Measurements from ENCODE around the gene EPHA1. TPM values are rescaled to one million over a fixed set of nuclear protein-coding genes. Genes with fewer than 3 reads are reported as not detected.

EPHA1 gene
- total RNA-seq, 1 experiment from 2014 or later, result 65.6 TPM

DNA sequence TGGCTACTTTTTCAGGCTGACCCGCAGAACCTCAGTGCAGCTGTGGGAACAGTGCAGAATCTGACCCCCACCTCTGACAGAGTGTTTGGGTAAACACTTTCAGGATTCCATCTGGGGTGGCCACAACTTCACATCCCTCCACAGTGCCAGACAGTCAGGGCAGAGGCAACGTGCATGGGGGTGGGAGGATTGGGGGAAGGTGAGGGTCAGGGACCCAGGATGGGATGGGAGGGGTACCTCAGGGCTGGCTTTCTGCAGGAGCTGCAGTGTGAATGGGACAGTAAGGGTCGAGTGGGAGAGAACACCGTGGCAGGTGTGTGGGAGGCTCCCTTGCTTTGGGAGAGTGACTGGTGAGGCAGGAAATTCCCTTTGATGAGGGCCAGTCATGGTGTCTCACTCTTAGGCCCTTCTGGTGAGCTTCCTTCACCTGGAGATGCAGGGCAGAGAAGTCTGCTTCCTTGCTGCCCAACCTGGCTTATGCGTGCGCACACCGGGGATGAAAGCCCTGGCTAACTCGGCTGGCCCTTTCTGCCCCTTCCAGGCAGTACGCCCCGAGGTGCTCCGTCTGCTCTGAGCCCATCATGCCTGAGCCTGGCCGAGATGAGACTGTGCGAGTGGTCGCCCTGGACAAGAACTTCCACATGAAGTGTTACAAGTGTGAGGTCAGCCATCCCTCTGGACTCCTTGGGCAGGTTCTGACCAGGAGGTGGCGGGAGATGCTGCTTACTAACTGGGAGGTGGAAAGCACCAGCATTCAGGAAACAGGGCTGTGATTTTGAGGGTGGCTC lies 19.1 kb downstream of the EPHA1 start:
- DNase-seq (ENCODE audit: low spot score), result peak; percentile 32

DNA sequence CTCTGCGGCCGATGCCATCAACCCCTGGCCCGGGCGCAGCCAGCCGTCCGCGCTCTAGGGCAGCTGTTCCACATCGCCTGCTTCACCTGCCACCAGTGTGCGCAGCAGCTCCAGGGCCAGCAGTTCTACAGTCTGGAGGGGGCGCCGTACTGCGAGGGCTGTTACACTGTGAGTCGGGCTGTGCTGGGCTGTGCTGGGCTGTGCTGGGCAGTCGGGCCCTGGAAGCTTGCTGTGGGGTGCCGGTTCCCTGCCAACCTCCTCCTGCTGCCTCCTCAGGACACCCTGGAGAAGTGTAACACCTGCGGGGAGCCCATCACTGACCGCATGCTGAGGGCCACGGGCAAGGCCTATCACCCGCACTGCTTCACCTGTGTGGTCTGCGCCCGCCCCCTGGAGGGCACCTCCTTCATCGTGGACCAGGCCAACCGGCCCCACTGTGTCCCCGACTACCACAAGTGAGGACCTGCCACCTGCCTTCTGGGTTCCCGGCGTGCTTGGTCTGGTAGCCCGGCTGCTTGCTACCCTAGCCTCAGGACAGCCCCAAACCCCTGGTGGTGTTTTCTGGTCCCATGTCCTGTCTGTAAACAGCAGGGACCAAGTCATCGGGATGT lies 20.1 kb downstream of the EPHA1 start:
- DNase-seq (ENCODE audit: low spot score), result no peak

DNA sequence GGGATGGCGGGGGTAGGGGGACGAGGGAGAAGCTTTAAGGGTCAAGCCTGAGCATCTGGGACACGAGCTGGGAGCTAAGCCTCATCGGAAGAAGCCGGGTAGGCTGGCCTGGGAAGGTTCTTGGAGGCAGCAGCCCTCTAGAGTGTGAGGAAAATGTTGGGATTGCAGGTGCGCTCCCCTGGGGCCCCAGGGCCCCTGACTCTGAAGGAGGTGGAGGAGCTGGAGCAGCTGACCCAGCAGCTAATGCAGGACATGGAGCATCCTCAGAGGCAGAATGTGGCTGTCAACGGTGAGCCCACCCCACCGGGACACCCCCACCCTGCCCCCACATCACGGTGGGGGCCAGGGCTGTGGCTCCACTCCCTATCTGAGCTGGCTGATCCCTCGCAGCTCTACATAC lies 20.6 kb downstream of the EPHA1 start:
- no peak for DNase-seq (ENCODE audit: low spot score)

DNA sequence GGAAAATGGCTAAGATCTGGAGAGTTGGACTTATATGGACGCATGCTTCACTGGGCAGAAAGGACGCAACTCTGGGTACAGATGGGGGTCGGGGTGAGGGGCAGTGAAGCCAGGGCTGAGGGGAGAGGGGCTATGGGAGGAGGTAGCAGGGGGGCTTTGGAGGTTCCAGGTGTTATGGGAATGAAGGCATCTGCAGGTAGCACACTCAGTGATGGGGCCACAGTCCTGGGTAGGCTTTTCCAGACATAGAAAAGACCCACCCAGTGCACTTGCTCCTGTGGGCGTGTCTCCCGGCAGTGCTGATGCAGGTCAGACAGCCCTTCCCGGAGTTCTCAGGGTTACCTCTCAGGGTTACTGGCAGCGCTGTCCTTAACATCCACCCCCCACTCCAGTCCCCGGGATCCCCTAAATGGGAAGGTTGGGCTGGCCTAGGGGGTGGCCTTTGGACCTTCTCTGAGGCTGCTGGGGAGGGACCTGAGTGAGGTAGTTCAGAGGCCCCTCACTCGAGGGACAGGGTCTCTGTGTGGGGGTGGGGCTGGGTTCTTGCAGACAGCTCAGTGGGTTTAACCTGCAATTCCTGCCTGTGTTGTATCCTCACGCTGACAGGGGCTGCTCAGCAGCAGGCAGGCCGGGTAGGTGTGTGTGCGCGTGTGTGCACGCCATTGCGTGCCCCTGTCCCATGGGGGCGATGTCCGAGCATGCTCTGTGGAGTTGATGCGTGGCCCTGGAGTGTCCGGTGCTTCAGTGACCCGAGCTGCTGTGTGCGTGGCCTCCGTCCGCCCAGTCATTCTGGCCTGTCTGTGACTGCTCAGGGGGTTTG lies 21.3 kb downstream of the EPHA1 start:
- DNase-seq (ENCODE audit: low spot score), result no peak

DNA sequence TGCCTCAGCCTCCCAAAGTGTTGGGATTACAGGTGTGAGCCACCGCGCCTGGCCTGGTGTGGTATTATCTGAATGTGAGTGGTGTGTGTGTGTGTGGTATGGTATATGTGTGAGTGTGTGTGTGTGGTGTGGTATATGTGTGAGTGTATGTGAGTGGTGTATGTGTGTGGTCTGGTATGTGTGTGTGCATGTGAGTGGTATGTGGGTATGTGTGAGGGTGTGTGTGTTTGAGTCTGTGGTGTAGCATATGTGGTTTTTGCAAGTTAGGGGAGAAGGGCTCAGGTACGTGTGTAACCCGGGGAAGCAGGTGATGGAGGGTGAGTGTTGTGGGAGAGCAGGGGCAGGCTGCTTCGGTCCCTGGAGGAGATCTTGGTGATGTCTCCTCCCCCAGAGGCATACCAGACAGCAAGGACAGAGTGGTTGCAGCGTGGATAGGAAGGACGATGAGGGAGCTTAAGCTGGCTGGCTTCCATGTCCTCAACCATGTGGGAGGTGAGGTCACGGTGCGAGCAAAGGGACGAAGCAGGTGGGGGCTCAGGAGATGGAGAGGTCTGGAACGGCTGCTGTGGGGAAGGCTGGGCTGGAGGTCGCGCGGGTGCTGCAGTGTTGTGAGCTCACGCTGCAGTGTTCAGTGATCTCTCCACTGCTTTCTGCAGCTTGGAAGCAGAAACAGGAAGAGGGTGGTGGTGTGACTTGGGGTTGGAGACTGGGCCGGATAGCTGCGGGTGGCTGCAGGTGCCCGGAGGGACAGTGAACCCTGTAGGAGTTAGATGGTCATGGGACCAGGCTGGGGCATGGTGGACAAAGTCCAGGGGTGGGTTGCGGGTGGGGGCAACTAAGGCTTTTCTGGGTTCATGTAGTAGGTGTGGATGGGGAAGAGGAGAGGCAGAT lies 22.5 kb downstream of the EPHA1 start:
- no peak for DNase-seq (ENCODE audit: low spot score)

DNA sequence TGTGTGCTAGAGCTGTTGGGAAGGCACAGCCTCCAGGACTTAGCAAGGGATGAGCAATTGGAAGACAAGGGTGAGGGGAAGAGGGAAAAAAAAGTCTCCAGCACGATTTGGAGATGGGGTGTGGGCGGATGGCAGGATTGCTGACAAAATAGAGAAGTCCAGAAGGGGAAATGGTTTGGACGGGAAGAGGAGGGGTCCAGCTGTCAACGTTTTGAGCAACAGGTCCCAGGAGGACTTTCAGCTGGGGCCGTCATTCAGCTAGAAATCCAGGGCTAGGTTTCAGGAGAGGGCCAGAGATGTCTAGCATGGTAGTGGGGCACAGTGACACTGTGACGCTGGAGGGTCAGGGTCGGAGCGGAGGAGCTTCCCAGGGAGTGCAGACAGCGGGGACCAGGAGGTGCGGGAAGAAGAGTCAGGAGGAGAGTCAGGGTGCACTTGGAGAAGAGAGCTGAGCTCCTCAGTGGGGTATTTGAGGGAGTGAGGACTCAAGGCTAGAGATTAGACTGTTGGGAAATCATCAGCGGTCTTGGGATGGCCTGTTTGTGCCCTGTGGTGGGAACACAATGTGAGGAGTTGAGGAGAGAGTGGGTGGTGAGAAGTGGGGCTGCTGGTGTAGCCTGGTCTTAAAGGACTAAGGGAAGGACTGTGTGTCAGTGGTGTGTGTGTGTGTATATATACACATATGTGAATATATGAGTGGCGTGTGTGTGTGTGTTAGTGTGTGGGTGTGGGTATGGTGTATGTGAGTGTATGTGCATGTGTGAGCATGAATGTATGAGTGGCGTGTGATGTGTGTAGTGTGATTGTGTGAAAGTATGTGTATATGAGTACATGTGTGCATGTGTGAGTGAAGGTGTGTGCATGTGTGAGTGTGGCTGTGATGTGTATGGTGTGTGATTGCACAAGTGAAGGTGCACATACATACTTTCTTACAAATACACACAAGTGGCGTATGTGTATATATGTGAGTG lies 23.7 kb downstream of the EPHA1 start:
- DNase-seq (ENCODE audit: low spot score), result no peak

DNA sequence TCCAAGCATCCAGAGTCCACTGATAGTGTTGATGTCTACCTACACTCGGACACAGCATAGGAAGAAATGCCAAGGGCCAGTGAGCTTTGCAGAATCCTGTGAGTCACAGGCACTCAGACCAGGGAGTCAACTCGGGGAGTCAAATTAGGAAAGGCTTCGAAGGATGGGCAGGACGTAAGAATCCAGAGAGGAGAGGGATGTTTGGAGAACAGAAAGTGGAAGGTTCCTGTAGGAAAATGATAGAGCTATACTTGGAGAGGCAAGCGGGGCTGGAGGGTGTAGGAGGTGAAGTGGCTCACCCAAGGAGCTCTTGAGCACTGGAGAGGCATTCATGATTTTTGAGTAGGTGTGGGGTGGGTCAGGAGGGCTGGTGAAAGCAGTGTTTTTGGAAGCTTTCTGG lies 24.5 kb downstream of the EPHA1 start:
- DNase-seq (ENCODE audit: low spot score), result no peak

DNA sequence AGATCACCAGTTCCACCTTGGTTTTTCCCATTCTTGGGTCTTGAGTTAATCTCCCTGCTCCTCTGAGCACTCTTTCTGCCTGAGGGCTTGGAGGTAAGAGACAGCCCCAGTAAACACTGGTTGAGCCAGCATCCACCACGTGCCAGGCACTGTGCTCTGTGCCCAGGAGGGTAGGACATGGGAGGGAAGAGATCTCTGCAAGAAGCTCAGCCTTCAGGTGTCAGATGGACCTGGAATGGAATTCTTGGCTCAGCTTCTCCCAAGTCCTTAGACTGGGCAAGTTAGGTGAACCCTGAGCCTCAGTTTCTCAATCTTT lies 25.1 kb downstream of the EPHA1 start:
- no peak for DNase-seq (ENCODE audit: low spot score)

DNA sequence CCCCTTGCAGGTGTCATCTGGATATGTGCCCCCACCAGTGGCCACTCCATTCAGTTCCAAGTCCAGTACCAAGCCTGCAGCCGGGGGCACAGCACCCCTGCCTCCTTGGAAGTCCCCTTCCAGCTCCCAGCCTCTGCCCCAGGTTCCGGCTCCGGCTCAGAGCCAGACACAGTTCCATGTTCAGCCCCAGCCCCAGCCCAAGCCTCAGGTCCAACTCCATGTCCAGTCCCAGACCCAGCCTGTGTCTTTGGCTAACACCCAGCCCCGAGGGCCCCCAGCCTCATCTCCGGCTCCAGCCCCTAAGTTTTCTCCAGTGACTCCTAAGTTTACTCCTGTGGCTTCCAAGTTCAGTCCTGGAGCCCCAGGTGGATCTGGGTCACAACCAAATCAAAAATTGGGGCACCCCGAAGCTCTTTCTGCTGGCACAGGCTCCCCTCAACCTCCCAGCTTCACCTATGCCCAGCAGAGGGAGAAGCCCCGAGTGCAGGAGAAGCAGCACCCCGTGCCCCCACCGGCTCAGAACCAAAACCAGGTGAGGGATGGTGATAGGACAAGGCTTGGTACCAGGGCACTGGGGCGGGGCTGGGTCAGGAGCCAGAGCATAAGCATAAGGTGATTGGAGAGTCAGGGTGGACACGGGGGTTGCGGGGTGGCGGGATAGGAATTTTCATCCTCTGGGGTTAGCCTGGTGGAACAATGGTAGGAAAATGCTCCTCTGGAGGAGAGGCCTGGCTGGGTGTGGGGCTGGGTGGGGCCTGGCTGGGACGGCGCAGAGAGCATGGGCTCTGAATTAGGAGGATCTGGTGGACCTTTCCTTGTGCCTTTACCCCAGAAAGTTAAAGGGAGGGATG lies 25.6 kb downstream of the EPHA1 start:
- no peak for DNase-seq (ENCODE audit: low spot score)

DNA sequence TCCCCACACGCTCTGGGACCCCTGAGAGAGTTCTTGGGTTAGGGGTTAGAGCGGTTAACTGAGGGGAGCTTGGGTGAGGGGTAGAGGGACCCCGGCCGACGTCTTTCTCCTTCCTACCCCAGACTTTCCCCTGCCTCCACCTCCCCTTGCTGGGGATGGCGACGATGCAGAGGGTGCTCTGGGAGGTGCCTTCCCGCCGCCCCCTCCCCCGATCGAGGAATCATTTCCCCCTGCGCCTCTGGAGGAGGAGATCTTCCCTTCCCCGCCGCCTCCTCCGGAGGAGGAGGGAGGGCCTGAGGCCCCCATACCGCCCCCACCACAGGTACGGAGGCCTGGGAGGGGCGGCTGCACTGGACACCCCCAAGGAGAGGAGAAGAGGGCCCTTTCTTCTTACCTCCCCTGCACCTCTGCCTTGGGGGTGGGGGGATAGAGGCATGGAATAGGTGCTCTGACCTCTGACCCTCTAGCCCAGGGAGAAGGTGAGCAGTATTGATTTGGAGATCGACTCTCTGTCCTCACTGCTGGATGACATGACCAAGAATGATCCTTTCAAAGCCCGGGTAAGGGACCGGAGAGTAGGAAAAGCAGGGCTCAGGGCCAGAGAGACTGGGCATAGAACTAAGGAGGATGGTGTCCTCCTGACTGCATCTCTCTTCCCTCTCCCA lies 26.4 kb downstream of the EPHA1 start:
- no peak for DNase-seq (ENCODE audit: low spot score)

DNA sequence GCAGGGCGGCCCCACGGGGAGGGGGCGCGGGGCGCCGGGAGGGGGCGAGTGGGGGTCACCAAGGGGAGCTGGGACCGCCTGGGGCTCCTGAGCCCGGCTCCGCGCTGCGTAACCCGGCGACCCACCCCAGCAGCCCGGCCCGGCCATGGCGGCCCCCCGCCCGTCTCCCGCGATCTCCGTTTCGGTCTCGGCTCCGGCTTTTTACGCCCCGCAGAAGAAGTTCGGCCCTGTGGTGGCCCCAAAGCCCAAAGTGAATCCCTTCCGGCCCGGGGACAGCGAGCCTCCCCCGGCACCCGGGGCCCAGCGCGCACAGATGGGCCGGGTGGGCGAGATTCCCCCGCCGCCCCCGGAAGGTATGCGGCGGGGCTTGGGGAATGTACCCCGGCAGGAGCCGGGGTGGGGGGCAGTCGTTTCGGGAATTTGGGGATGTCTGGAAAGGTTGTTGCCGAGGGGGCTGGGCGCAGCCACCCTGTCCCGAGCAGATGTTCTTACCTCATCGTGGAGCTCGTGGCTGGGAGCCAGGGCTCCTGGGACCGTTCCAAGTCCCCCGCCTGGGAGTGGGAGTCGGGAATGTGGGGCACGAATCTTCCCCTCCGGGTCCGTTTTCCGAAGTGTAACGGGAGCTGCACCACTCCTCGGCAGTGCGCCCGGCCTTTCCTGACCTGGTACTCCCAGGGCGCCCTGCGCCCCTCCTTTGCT lies 27.1 kb downstream of the EPHA1 start:
- DNase-seq (ENCODE audit: low spot score), result peak; percentile 69

DNA sequence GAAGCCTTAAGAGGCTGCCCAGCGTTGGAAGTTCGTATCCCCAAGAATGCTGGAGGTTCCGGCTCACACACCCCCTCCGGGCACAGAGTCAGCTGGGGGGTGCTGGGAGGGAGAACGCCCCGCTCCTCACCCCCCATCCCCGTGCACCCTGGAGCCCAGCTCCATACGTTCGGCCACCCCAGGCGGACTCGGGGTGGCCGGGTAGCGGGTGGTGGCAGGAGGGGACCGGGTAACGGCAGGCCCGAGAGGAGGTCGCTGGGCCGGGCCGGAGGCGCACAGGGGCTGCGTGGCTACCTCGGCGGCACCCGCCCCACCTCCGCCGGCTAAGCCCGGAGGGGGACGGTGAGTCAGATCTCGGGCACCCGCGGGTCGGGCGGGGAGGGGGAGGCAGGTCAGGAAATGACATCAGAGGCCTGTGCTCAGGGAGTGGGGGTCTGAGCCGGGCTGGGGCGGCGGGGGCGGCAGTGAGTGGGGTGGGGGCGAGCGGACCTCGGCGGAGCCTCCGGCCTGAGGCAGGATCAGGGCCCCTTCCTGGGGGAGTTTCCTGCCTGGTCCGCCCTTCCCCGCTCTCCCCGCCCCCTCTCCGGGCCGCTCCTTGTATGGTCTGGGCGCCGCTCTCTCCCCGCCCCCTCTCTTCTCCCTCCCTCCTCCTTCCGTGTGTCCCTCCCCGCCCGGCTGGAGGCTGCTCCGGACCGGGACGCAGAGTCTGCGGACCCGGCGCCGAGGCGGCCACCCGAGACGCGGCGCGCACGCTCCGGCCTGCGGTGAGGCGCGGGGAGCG lies 27.8 kb downstream of the EPHA1 start, which contains the start of gene ZYX:
TSS of gene ZYX (plus strand) at position 700 of the 781 bp plus-strand sequence. CDS start 227 bp downstream, outside the sequence.
- DNase-seq (ENCODE audit: low spot score), result peak; percentile 94

DNA sequence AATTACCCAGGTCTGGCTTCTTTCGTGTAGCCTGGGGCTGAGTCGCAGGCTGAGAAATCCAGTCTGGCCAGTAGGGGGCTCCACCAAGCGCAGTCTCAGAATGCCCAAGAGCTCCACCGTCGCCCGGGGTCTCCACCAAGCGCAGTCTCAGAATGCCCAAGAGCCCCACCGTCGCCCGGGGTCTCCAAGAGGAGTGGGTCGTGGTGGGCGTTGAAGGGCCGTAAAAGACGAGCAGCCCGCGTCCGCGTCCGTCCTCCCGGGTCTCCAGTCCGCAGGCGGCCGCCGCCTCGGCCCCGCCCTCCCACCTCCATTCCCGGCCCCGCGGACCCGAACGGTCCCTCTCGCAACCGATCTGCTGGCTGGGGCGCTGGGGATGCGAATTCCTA lies 28.4 kb downstream of the EPHA1 start:
- peak; percentile 95 for DNase-seq (ENCODE audit: low spot score)

DNA sequence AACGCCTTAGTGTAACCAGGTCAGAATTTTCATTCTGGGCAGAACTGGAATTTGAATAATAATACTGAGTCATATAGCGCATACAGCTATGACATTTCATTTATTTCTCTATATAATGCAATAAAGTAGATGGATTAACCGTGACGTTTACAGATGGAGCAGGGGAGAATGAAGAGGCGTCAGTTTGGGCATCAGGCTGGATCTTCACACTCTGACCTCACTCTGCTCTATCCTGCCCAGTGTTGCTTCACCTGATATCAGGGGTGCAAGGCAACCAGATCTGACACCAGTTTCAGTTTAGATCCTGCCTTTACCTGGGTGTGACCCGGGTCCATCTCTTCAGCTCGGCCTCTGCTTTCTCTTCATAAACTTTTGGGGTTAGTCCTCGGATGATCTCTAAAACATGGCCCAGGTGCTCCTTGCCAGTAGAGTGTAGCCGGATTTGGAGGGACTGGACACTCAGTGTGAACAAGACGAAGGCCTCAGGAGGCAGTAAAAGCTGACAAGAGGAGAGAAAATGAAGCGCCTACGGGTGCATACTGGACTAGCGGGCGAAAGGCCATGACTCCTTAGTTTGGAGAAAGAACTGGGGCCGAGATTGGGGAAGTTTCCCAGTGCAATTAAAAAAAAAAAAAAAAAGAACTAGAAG lies 28.9 kb downstream of the EPHA1 start:
- no peak for DNase-seq (ENCODE audit: low spot score)

DNA sequence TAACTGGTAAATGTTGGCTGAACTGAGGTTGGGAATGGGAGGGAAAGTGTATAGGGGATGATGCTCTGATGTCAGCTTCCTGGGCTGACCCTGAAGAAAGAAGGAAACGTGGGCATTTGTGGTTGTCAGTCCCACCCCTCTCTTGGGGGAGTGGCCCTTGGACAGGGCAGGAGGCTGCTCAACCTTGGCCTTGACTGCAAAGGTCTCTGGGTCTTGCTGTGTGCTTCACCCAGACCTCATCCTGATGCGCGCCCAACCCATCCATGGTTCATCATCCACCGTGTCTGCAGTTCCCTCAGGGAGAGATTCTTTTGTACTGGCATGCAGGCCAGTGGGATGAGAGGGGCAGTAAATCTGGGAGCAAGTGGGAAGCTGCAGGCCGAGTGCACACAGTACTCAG lies 32.3 kb downstream of the EPHA1 start:
- DNase-seq (ENCODE audit: low spot score), result no peak

DNA sequence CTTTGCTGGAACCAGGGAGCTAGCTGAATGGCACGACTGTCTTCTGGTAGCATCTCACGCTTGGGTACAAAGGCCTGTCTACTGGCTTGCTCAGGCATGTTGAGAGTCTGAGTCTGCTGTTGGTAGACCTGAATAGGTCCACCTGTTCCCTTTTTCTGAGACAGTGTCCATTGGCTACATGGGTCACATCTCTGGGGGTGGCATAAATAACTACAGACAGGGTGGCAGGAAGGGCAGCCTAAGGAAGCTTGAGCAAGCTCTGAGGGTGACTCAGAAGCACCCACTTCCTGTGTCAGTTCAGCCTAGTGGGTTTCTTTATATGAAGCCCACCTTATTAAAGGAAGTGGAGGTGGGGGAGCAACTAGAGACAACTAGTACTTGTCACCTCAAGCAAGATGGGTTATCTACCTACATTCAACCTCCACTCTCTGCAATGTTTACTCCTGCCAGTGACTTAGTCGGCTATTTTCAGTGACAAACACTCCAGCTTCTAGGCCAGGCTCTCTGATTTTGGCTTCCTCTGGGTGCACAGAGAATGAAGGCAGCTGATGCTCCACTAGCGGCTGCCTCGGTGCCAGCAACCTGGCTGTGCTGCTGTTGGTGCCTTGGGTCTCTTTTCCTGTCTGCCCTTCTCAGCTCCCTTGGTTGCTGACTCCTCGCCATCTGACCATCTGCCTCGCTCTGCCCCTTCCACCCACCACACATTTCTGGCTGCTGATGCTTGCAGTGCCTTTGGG lies 33.2 kb downstream of the EPHA1 start:
- no peak for DNase-seq (ENCODE audit: low spot score)
